Activated CD4-positive, alpha-beta memory T cell treated with anti-CD3 and anti-CD28 coated beads, Interleukin-2, amount 10 ng/mL, durations not matched to agents 7 days and 5 days (primary cell): ENCODE results near the gene ARSG. TPM values are rescaled to one million over a fixed set of nuclear protein-coding genes. Genes with fewer than 3 reads are reported as not detected.
"Not testable (repeated sequence)": the region's sequence is repeated elsewhere in the genome, so short reads cannot be mapped to it uniquely, and the experiment has no call there.

Experiments
- CTCF ChIA-PET: fragments of 350-600 bp; sonication (Branson Sonifier 250); formaldehyde crosslinking; loops from one replicate; lab custom pipeline; 2021; ENCODE audit warnings: antibody characterized with exemption, inconsistent platforms; lab: Charles Lee
- POLR2A ChIA-PET: fragments of 350-600 bp; sonication (Branson Sonifier 250); formaldehyde crosslinking; loops from one replicate; lab custom pipeline; 2021; ENCODE audit warnings: antibody characterized with exemption; lab: Charles Lee
- DNase-seq: peaks from one replicate; pipeline ENCODE4 v3.0.0-alpha.2; 2020
- H3K27ac Mint-ChIP-seq: one replicate; pipeline ENCODE4 v1.8.0; 2021; ENCODE audit warnings: mild to moderate bottlenecking, mixed read lengths
- H3K27me3 Mint-ChIP-seq: one replicate; pipeline ENCODE4 v1.8.0; 2021; ENCODE audit warnings: mixed read lengths
- H3K36me3 Mint-ChIP-seq: one replicate; pipeline ENCODE4 v1.8.0; 2021; ENCODE audit warnings: low read depth, mixed read lengths
- H3K4me1 Mint-ChIP-seq: one replicate; pipeline ENCODE4 v1.8.0; 2021; ENCODE audit warnings: mixed read lengths
- H3K4me3 Mint-ChIP-seq: one replicate; pipeline ENCODE4 v1.8.0; 2021; ENCODE audit warnings: mild to moderate bottlenecking, mixed read lengths
- H3K9me3 Mint-ChIP-seq: one replicate; pipeline ENCODE4 v1.8.0; 2021; ENCODE audit warnings: mixed read lengths
- total RNA-seq, 2 experiments: library from RNA; stranded (reverse); gene quantifications; one replicate each; pipeline ENCODE4 v1.2.3, GENCODE V29; 2021

The ARSG gene
- total RNA-seq, 2 experiments from 2014 or later = 13.5 to 16.8 TPM

DNA sequence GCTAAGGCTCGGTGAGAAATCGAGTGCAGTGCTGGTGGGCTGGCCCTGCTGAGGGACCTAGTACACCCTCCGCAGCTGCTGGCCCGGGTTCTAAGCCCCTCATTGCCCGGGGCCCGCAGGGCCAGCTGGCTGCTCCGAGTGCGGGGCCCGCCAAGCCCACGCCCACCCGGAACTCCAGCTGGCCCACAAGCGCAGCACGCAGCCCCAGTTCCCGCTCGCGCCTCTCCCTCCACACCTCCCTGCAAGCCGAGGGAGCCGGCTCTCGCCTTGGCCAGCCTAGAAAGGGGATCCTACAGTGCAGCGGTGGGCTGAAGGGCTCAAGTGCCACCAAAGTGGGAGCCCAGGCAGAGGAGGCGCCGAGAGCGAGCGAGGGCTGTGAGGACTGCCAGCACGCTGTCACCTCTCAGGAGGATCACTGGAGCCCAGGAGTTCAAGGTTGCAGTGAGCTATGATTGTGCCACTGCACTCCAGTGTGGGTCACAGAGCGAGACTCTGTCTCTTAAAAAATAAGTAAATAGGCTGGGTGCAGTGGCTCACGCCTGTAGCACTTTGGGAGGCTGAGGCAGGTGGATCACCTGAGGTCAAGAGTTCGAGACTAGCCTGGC, 17.9 kb downstream of the ARSG start:
- not testable (repeated sequence) for H3K4me3 Mint-ChIP-seq, H3K27ac Mint-ChIP-seq, H3K27me3 Mint-ChIP-seq, H3K9me3 Mint-ChIP-seq, DNase-seq
- CTCF ChIA-PET = interaction anchor here (0.7 to 2.1 kb wide), 3 partner anchors 13 to 123 kb away, joined by 3 to 10 read pairs (median 10); no protein-coding TSS in a partner anchor
- POLR2A ChIA-PET = interaction anchor here (0.9 to 9.4 kb wide), 5 partner anchors 10 to 41 kb away, joined by 3 to 74 read pairs (median 4); partner anchors contain the start of genes ARSG and SLC16A6
- Mint-ChIP-seq H3K4me1 (peaks cover 49% of the 10 kb centered on the region), H3K36me3 (peaks cover 15% of the 10 kb centered on the region)

DNA sequence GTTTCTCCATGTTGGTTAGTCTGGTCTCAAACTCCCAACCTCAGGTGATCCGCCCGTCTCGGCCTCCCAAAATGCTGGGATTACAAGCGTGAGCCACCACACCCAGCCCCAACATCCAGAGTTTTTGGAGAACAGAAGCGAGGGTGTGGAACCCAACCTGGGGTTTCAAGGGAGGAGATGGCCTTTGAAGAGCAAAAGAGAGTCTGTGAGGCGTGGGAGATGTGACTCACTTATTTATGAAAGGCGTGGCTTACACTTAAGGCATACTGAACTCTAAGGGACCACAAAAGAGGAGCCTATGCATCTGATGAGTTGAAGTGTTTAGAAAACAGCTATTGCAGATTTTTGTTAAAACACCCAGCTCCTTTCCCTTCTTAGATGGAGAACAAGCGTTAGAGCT, 18.9 kb downstream of the ARSG start:
- Mint-ChIP-seq H3K4me3 (no peak overlapping the region), H3K9me3 (no peaks in the 10 kb centered on the region), H3K27ac (peak overlapping the region; percentile 23), H3K27me3 (no peaks in the 10 kb centered on the region), H3K4me1 (peaks cover 56% of the 10 kb centered on the region), H3K36me3 (peaks cover 15% of the 10 kb centered on the region)
- POLR2A ChIA-PET = interaction anchor here (0.7 to 9.4 kb wide), 8 partner anchors 13 to 74 kb away, joined by 3 to 74 read pairs (median 4); partner anchors contain the start of genes ARSG and SLC16A6
- DNase-seq = peak; percentile 56
- CTCF ChIA-PET = interaction anchor here (0.6 to 2.1 kb wide), 6 partner anchors 14 to 155 kb away, joined by 3 to 10 read pairs (median 3); no protein-coding TSS in a partner anchor

DNA sequence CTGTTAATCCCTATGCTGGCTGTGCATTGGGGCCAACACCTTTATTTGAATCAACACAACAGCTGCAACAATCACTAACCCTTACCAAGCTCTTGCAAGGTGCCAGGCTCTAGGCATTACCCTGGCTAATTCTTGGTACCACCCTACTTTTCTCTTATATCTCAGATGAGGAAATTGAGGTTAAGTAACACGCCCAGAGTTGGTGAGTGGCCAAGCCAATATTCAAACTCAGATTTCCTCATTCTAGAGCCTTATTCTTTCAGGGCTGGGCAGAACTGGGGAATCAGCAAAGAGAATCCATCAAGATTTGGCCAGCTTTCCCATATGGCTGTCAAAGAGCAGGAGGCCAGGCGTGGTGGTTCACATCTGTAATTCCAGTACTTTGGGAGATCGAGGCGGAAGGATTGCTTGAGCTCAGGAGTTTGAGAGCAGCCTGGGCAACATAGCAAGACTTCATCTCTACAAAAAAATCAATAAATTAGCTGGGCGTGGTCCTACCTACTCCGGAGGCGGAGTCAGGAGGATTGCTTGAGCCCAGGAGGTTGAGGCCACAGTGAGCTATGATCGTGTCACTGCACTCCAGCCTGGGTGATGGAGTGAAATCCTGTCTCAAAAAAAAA, 23.7 kb downstream of the ARSG start:
- POLR2A ChIA-PET = interaction anchor here (0.9 to 9.4 kb wide), 15 partner anchors 9 to 84 kb away, joined by 3 to 74 read pairs (median 5); partner anchors contain the start of genes AMZ2, ARSG and SLC16A6
- H3K27ac Mint-ChIP-seq = peak overlapping the region; percentile 87
- peak; percentile 47 for DNase-seq
- H3K9me3 Mint-ChIP-seq = peaks cover 5% of the 10 kb centered on the region
- peaks cover 66% of the 10 kb centered on the region for H3K4me1 Mint-ChIP-seq
- H3K36me3 Mint-ChIP-seq = peaks cover 11% of the 10 kb centered on the region
- H3K27me3 Mint-ChIP-seq = no peaks in the 10 kb centered on the region
- peak overlapping the region; percentile 15 for H3K4me3 Mint-ChIP-seq
- CTCF ChIA-PET = interaction anchor here (0.7 to 2.0 kb wide), 7 partner anchors 9 to 122 kb away, joined by 3 to 8 read pairs (median 5); no protein-coding TSS in a partner anchor

DNA sequence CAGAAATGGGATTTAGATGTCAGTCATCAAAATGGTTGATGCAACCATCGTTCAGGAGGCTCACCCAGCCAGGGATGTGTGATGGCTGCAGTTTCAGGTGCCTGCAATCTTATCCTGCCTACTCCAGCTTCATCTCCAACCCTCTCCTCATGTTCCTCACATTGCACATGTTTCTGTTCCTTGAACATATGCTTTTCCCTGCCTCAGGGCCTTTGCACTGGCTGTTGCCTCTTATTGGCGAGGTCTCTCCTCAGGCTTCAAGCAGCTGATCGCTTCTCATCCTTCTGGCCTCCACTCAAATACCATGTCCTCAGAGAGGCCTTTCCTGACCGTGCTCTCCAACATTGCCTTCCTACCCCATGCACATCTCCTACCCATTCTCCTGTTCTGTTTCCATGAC, 24.6 kb downstream of the ARSG start:
- H3K27ac Mint-ChIP-seq = peak overlapping the region; percentile 70
- ChIA-PET CTCF (interaction anchor here (1.2 to 2.0 kb wide), 5 partner anchors 8 to 121 kb away, joined by 3 to 7 read pairs (median 5); no protein-coding TSS in a partner anchor), POLR2A (interaction anchor here (0.9 to 9.4 kb wide), 7 partner anchors 9 to 40 kb away, joined by 3 to 74 read pairs (median 5); partner anchors contain the start of genes ARSG and SLC16A6)
- H3K27me3 Mint-ChIP-seq = no peaks in the 10 kb centered on the region
- peaks cover 57% of the 10 kb centered on the region for H3K4me1 Mint-ChIP-seq
- H3K4me3 Mint-ChIP-seq = no peak overlapping the region
- H3K9me3 Mint-ChIP-seq = peaks cover 5% of the 10 kb centered on the region
- peaks cover 11% of the 10 kb centered on the region for H3K36me3 Mint-ChIP-seq
- DNase-seq = no peak

DNA sequence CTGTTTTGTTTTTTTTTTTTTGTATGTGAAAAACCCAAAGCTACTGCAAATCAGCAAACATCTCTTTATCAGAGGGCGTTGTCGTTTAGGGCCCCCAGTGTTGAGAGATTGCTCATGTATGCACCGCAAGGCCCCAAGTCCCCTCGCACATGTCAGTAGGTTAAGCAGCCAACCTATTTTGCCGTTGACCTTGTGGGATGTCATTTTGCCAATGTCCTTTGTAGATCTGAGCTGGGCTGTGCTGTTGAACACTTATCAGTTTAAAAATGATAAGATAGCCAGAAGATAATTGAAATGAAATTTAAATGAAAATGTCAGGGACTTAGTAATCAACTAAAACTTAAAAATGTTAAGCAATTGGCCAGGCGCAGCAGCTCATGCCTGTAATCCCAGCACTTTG, 26.2 kb downstream of the ARSG start:
- Mint-ChIP-seq H3K27ac (no peak overlapping the region), H3K36me3 (peaks cover 9% of the 10 kb centered on the region), H3K27me3 (no peaks in the 10 kb centered on the region), H3K9me3 (peaks cover 5% of the 10 kb centered on the region), H3K4me1 (peaks cover 46% of the 10 kb centered on the region), H3K4me3 (no peak overlapping the region)
- no peak for DNase-seq
- POLR2A ChIA-PET = interaction anchor here (0.6 to 9.4 kb wide), 3 partner anchors 14 to 115 kb away, joined by 3 to 74 read pairs (median 3); partner anchors contain the start of genes ARSG and SLC16A6
- CTCF ChIA-PET = interaction anchor here (0.6 to 1.6 kb wide), 5 partner anchors 10 to 174 kb away, joined by 3 to 6 read pairs (median 3); no protein-coding TSS in a partner anchor

DNA sequence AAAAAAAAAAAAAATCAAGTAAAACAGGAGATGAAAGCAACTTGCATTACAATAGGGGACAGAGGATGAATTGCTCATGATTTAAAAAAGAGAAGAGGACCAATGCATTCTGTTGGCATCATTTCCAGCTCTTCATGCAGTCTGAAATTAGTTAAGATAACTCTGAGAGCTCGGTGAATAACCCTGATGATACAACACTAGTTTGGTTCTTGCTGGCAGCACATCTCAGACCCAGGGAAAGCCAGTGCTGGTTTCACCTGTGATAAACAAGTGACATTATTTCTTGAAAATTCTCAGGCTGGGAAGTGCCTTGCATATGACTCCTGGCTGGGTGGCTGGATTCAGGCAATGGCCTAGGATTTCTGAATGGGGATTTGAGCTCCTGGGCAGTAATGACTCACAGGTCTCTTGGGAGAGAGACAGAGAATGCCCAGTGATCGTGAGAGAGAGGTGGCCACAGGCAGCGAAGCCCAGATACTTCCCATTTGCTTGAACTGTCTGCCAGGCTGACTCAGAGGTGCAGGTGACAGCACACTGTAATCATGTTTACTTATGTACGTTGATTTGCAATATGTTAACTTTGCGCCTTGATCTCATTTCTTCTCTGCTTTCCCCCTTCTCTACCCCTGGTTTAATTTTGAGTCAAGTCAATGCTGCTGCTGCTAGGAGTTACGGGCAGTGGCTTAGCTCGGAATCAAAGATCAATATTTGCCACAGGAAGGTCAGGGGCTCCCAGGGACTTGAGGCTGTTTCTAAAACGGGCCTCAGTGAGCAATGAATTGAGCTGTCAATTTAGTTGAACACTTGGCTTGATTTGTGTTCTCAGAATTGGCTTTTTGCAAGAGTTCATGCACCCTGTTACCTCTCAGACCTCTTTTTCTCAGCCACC, 27.1 kb downstream of the ARSG start:
- no peaks in the 10 kb centered on the region for H3K27me3 Mint-ChIP-seq

DNA sequence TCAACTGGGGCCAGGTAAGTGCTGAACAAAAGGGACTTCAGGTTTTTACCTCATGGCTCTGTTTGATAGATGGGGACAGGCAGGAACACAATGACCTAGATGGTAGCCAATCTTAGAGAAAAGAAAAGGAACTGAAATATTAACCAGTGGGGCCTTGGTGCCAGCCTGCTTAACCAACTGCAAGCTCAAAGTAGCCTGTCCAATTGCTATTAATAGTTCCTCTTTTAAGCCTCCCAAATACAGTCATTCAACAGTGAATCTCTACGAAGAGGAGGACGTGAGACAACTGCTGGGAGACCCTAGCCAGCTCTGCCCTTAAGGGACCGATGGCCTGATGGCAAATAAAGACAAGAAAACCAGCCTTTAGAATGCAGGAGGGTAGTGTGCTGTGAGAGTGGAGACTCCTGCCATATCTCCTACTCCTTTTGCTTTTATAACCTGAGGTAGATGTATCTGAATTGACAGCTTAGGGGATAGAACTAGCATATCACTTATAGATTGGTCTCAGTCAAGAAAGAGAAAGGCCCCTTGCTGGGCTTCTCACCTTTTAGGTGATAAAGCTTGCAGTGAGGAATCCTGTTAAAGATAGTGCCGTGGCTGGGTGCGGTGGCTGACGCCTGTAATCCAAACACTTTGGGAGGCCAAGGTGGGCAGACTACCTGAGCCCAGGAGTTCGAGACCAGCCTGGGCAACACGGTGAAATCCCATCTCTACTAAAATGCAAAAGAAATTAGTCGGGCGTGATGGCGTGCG, 28.3 kb downstream of the ARSG start:
- peaks cover 9% of the 10 kb centered on the region for H3K36me3 Mint-ChIP-seq
- H3K27me3 Mint-ChIP-seq = no peaks in the 10 kb centered on the region
- H3K4me1 Mint-ChIP-seq = peaks cover 39% of the 10 kb centered on the region
- no peak for DNase-seq
- H3K4me3 Mint-ChIP-seq = no peak overlapping the region
- H3K9me3 Mint-ChIP-seq = peaks cover 5% of the 10 kb centered on the region
- H3K27ac Mint-ChIP-seq = no peak overlapping the region
- CTCF ChIA-PET = no interaction called here
- POLR2A ChIA-PET = interaction anchor here (0.8 kb wide), 1 partner anchor 11 kb away, joined by 4 read pairs; no protein-coding TSS in a partner anchor

More for the DNA sequence above, 27.1 kb downstream of the ARSG start:
- H3K4me1 Mint-ChIP-seq = peaks cover 40% of the 10 kb centered on the region
- H3K27ac Mint-ChIP-seq = no peak overlapping the region
- no peak overlapping the region for H3K4me3 Mint-ChIP-seq
- CTCF ChIA-PET = interaction anchor here (0.6 to 1.6 kb wide), 5 partner anchors 9 to 173 kb away, joined by 3 to 6 read pairs (median 3); no protein-coding TSS in a partner anchor
- DNase-seq = no peak
- H3K9me3 Mint-ChIP-seq = peaks cover 5% of the 10 kb centered on the region
- POLR2A ChIA-PET = interaction anchor here (0.6 to 9.4 kb wide), 2 partner anchors 27 to 34 kb away, joined by 4 to 74 read pairs; partner anchors contain the start of genes ARSG and SLC16A6
- H3K36me3 Mint-ChIP-seq = peaks cover 9% of the 10 kb centered on the region

DNA sequence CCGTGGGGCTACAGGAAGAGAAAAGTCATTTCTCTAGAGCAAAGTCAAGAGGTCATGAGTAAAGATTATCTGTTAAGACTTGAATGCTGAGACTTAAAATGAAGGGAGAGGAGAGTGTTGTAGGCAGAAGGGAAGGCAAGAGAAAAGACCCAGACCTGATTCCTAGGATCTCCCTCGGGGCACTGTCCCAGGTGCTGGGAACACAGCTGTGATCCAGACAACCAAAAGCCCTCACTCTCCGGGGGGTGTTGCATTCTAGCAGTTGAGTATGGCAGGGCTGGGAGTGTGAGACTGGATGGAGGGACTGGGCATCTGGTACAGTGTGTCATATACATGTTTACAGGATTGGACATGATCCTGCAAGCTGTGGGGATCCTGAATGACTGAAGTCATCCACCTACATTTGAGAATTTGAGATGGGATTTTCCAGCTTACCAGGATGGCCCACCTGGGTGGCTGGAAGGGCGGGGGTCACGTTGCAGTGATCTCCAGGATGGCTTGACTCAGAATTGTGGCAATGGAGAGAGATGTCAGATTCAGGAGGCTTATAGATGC, 29.1 kb downstream of the ARSG start:
- no peak for DNase-seq
- ChIA-PET CTCF (no interaction called here), POLR2A (no interaction called here)
- H3K4me3 Mint-ChIP-seq = no peak overlapping the region
- peaks cover 9% of the 10 kb centered on the region for H3K36me3 Mint-ChIP-seq
- H3K9me3 Mint-ChIP-seq = peaks cover 5% of the 10 kb centered on the region
- no peaks in the 10 kb centered on the region for H3K27me3 Mint-ChIP-seq
- peaks cover 34% of the 10 kb centered on the region for H3K4me1 Mint-ChIP-seq
- no peak overlapping the region for H3K27ac Mint-ChIP-seq

DNA sequence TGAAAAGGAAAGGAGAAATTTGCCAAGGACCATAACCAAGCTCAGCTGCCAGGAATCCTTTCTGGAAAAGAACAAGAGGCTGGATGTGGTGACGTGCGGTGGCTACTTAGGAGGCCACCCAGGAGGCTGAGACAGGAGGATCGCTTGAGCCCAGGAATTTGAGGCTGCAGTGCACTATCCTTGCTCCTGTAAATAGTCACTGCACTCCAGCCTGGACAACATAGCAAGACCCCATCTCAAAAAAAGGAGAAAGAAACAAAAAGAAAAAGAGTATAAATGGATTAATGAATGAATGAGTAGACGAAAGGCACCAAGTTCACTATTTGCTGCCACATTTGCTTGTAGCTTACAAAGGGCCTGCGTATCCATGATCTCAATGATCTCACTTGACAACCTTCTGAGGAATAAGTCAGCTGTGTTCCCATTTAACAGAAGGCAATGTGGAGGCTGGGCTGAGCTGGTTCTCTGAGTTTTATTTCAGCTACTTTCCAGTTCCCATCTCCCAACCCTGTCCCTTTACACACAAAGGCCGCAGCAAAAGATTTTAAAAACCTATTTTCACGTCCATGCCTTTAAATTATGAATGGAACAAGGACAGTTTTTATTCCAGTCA, 29.8 kb downstream of the ARSG start:
- no peak overlapping the region for H3K4me3 Mint-ChIP-seq
- H3K4me1 Mint-ChIP-seq = peaks cover 28% of the 10 kb centered on the region
- H3K9me3 Mint-ChIP-seq = peaks cover 3% of the 10 kb centered on the region
- H3K36me3 Mint-ChIP-seq = peaks cover 7% of the 10 kb centered on the region
- no peak overlapping the region for H3K27ac Mint-ChIP-seq
- no peak for DNase-seq
- H3K27me3 Mint-ChIP-seq = no peaks in the 10 kb centered on the region
- POLR2A ChIA-PET = interaction anchor here (1.2 to 1.5 kb wide), 2 partner anchors 23 to 30 kb away, joined by 3 to 4 read pairs; partner anchors contain the start of gene ARSG
- CTCF ChIA-PET = interaction anchor here (0.5 kb wide), 1 partner anchor 56 kb away, joined by 3 read pairs; no protein-coding TSS in a partner anchor

DNA sequence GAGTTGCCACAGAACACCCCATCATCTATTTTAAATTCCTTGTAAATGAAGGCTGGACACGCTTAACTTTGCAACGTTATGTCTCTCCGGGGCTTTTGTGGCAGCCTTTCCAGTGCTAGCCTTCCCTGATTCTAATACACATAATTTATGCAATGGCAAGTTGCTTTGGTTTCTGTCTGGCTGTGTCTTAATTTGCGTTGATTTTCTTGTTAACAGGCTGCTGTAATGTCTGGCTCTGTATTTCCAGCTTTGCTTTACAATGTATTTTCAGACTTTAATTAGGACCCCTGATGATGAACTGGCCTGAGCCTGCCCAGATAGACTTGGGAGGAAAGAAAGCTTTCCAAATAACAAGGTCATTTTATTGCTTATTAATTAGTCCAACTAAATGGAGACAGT, 30.3 kb downstream of the ARSG start:
- POLR2A ChIA-PET = interaction anchor here (1.2 to 1.5 kb wide), 2 partner anchors 22 to 30 kb away, joined by 3 to 4 read pairs; partner anchors contain the start of gene ARSG
- CTCF ChIA-PET = no interaction called here
- Mint-ChIP-seq H3K9me3 (no peaks in the 10 kb centered on the region), H3K36me3 (peaks cover 4% of the 10 kb centered on the region), H3K27me3 (no peaks in the 10 kb centered on the region), H3K4me3 (no peak overlapping the region), H3K27ac (no peak overlapping the region), H3K4me1 (peaks cover 26% of the 10 kb centered on the region)
- DNase-seq = no peak

DNA sequence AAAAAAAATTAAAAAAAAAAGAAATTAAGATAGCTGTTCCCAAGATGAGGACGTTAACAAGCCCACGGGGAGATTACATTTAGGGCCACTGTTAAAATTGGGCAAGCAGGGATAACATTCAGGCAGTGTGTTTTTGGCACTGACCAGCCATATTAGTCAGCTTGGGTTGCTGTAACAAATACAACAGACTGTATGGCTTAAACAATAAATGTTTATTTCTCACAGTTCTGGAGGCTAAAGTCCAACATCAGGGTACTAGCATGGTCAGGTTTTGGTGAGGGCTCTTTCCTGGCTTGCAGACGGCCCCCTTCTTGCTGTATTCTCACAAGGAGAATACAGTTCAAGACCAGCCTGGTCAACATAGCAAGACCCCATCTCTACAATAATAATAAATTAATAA, 31.3 kb downstream of the ARSG start:
- H3K27me3 Mint-ChIP-seq = no peaks in the 10 kb centered on the region
- H3K4me3 Mint-ChIP-seq = no peak overlapping the region
- no peaks in the 10 kb centered on the region for H3K9me3 Mint-ChIP-seq
- no peak for DNase-seq
- CTCF ChIA-PET = no interaction called here
- H3K4me1 Mint-ChIP-seq = peaks cover 27% of the 10 kb centered on the region
- no peak overlapping the region for H3K27ac Mint-ChIP-seq
- POLR2A ChIA-PET = interaction anchor here (1.5 kb wide), 1 partner anchor 31 kb away, joined by 3 read pairs; the partner anchor contains the start of gene ARSG
- H3K36me3 Mint-ChIP-seq = no peaks in the 10 kb centered on the region
